Fibroblast of mammary gland (primary cell): ENCODE results near the gene DNASE1L3.

ENCODE experiments used
- DNase-seq: peaks from one replicate; pipeline ENCODE4 v3.0.0-alpha.2; 2010; ENCODE audit warnings: low read depth
- H3K4me3 ChIP-seq: 2 replicates; pipeline ENCODE4 v1.5.1; 2011; ENCODE audit warnings: low read depth, mild to moderate bottlenecking, low read length, moderate library complexity; ENCODE audit not compliant: control insufficient read depth
- CTCF ChIP-seq: conservative IDR thresholded peaks from 2 replicates; pipeline ENCODE4 v1.5.1; 2011; ENCODE audit warnings: low read depth, low read length, inconsistent platforms; ENCODE audit not compliant: control insufficient read depth, insufficient read depth

Gene DNASE1L3

GRCh38 chr3:58192069-58192468 is 18.7 kb downstream of the DNASE1L3 start:
- DNase-seq: no peak
- TF ChIP-seq CTCF: no peak
- H3K4me3 ChIP-seq: no peak overlapping the region

- no peak for DNase-seq
- TF ChIP-seq CTCF: no peak
- no peak overlapping the region for H3K4me3 ChIP-seq
Observed at GRCh38 chr3:58191361-58191991, 19.3 kb downstream of the DNASE1L3 start.

- TF ChIP-seq CTCF: no peak
- no peak for DNase-seq
- no peak overlapping the region for H3K4me3 ChIP-seq
Observed at GRCh38 chr3:58190882-58191281, 19.9 kb downstream of the DNASE1L3 start.

- H3K4me3 ChIP-seq: no peak overlapping the region
- DNase-seq: no peak
- no peak for TF ChIP-seq CTCF
Observed at GRCh38 chr3:58190291-58190690, 20.5 kb downstream of the DNASE1L3 start.

GRCh38 chr3:58189691-58190090 is 21.1 kb downstream of the DNASE1L3 start:
- TF ChIP-seq CTCF: no peak

GRCh38 chr3:58188921-58189451 is 21.8 kb downstream of the DNASE1L3 start:
- no peak for TF ChIP-seq CTCF
- H3K4me3 ChIP-seq: no peak overlapping the region
- no peak for DNase-seq

More at GRCh38 chr3:58189691-58190090, 21.1 kb downstream of the DNASE1L3 start:
- no peak for DNase-seq
- no peak overlapping the region for H3K4me3 ChIP-seq
